ENCODE results near the gene C6orf163.
"Not testable (repeated sequence)": the region's sequence is repeated elsewhere in the genome, so short reads cannot be mapped to it uniquely, and the experiment has no call there.

C6orf163 gene

DNA sequence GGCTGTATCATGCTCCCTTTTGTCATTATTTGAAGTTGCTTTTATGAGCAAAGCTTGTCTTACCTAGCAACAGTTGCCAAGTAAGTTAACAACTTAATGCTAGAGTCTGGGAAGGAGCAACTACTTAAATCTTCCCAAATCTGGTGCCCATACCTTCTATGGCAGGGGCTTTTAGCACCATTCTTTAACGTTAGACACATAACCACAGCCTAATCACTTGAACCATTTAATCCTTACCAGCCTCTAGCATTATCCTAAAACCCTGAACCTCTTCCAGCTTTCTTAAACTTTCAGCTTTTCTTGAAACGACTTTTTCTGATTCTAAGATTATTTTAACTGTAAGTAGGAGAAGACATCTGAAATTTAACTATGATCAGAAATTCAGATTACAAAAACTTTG, at the start of gene C6orf163:
Gene C6orf163, plus strand, starts transcription at position 83 of the 400 bp plus-strand sequence. Its CDS starts 287 bp downstream, at position 370.
- DNase-seq (ENCODE audit: low read depth in 2 of 2): no peak

- DNase-seq (ENCODE audit: low read depth in 2 of 2): no peak
Measured at GRCh38 chr6:87297119-87297518, 47.5 kb upstream of the C6orf163 start.

DNA sequence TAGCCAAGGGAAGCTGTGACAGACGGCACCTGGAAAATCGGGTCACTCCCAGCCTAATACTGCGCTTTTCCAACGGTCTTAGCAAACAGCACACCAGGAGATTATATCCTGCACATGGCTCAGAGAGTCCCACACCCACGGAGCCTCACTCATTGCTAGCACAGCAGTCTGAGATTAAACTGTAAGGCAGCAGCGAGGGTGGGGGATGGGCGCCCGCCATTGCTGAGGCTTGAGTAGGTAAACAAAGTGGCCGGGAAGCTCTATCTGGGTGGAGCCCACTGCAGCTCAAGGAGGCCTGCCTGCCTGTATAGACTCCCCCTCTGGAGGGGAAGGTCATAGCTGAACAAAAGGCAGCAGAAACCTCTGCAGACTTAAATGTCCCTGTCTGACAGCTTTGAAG, 43.3 kb upstream of the C6orf163 start:
- DNase-seq (ENCODE audit: low read depth in 2 of 2): not testable (repeated sequence)

DNA sequence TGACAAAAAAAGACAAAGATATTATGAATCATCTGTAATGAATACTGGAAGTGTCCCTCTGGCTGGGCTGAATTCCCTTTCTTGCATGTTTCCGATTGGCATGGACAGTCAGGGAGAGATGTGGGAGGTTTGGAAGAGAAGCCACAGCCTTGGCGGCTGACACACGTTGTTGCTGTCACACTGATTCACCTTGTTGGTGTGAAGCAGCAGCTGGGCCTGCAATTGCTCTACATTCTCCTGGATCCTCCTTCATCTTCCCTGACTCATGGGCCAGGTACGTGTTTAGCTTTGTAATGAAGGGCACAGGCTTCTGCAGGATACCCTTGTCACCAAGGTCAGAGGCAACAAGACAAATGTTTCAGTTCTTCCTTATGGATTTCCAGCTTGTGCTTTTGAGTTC, 35.6 kb upstream of the C6orf163 start:
- DNase-seq (ENCODE audit: low read depth in 2 of 2): no peak

DNA sequence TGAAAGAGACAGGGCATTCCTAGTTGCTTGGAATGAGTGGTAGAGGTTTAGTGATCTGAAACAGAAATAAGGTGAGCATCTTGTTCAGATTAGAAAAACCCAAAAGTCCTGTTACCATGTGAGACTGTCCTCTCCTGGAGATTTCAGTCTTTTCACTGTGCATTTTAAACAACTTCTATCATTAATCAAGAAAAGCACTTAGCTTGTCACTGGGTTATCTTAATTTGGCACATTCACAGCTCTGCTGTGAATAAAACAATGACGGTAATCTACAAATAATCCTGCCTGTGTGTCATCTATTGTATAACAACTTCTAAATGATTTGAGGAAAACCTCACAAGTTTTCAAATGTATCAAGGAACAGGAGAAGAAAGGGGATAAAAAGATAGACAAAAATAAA, 31.8 kb upstream of the C6orf163 start:
- no peak for DNase-seq (ENCODE audit: low read depth in 2 of 2)

DNA sequence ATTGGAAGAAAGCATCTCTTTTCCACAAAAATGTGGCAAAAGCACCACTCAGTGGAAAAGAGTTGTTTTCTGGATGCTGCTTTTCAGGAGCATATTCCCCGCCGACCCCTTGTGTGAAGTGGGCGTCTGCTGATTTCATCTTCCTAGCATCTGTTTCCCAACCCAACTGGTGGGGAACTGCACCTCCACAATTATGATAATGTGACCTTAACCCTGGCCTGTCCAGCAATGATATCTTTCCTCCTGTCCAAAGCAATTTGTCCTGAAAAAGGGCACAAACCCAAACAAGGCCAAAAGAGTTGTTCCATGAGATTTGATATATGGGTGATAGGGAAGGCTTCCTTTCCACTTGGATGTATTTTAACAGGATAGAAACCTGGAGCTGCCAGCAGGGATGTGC, 29.5 kb upstream of the C6orf163 start:
- DNase-seq (ENCODE audit: low read depth in 2 of 2): no peak

- DNase-seq (ENCODE audit: low read depth in 2 of 2): no peak
Measured at GRCh38 chr6:87319271-87319987, 25.2 kb upstream of the C6orf163 start.

- DNase-seq (ENCODE audit: low read depth in 2 of 2): peak; percentile 64 to 69
Measured at GRCh38 chr6:87322304-87323212, 22.1 kb upstream of the C6orf163 start, which contains the start of gene SMIM8. Gene SMIM8, plus strand, starts transcription at chr6:87322588. Its CDS starts 14,444 bp downstream, at chr6:87337032.

DNA sequence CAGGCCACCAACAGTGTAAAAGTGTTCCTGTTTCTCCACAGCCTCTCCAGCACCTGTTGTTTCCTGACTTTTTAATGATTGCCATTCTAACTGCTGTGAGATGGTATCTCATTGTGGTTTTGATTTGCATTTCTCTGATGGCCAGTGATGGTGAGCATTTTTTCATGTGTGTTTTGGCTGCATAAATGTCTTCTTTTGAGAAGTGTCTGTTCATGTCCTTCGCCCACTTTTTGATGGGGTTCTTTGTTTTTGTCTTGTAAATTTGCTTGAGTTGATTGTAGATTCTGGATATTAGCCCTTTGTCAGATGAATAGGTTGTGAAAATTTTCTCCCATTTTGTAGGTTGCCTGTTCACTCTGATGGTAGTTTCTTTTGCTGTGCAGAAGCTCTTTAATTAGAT, 20.7 kb upstream of the C6orf163 start:
- DNase-seq (ENCODE audit: low read depth in 2 of 2): not testable (repeated sequence)

- DNase-seq (ENCODE audit: low read depth in 2 of 2): no peak
Measured at GRCh38 chr6:87330961-87331360, 13.7 kb upstream of the C6orf163 start.

GRCh38 chr6:87333033-87333432, 11.6 kb upstream of the C6orf163 start:
- DNase-seq (ENCODE audit: low read depth in 2 of 2): no peak

DNA sequence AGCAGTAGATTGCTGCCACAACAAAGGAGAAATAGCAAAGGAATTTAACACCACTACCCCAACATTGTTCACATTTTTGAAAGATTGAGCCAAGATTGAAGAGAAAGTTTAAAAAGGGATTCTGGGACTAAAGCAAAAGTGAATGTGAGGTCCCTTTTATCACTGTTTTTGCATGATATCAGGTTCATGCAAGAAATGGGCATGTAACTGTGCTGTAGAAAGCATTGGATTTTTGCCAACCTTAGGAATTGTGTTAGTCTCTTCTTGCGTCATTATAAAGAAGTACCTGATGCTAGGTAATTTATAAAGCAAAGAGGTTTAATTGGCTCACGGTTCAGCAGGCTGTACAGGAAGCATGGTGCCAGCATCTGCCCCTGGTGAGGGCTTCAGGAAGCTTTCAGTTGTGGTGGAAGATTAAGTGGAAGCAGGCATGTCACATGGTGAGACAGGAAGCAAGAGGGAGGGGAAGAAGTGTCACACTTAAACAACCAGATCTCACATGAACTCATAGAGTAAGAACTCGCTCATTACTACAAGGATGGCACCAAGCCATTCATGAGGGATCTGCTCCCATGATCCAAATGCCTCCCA, 10.9 kb upstream of the C6orf163 start:
- DNase-seq (ENCODE audit: low read depth in 2 of 2): no peak

DNA sequence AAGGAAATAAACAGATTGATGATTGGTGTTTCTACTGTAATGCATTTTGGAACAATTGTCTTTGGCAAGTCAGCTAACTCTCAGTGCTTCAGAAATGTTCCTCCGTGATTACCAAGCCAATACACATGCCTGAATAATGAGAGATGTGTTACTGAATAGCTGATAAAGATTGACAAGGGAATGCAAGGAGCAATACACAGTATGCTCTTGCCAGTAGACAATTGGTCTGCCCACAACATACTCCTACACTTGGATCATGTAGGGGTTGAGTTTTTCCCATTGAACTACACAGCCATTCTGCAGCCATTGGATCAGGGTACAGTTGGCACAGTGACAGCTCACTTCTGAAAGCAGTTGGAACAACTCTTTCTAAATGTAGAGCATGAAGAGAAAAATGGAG, 9.9 kb upstream of the C6orf163 start:
- no peak for DNase-seq (ENCODE audit: low read depth in 2 of 2)

DNA sequence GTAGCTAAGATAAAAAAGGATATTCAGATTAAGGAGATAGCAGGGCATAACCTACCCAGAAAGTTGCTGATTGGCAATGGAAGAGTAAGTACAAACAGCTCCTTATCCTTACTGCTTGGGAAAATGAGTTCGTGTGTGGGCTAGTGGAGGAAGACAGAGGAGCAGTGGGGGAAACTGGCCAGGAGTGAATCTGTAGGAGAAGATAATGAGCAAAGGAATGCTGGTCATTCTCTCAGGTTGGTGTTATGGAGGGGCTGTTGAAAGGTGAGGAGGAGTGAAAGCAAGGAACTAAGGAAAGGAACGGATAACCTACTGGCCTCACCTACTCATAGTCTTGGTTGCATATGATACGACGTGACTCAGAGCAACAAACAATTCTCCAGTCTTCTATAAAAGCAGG, 8.2 kb upstream of the C6orf163 start:
- no peak for DNase-seq (ENCODE audit: low read depth in 2 of 2)

DNA sequence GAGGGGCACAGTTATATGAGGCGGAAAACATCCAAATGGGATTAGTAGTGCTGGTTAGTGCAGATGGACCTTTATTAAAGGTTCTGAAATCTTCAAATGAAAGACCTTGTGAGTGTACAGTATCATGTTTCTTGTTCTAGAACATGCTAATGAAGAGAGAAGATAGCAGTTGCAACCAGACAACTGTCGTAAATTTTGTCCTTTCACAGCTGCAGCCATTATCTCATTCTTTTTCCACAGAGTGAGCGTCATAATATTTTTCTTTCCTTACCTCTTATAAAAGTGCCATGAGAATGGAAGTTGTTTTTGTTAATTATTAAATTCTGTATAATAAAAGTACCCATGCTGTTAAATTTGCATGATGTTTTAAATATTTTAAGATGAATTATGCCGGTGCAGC, 4.4 kb upstream of the C6orf163 start:
- no peak for DNase-seq (ENCODE audit: low read depth in 2 of 2)

GRCh38 chr6:87341158-87341557, 3.5 kb upstream of the C6orf163 start:
- no peak for DNase-seq (ENCODE audit: low read depth in 2 of 2)

DNA sequence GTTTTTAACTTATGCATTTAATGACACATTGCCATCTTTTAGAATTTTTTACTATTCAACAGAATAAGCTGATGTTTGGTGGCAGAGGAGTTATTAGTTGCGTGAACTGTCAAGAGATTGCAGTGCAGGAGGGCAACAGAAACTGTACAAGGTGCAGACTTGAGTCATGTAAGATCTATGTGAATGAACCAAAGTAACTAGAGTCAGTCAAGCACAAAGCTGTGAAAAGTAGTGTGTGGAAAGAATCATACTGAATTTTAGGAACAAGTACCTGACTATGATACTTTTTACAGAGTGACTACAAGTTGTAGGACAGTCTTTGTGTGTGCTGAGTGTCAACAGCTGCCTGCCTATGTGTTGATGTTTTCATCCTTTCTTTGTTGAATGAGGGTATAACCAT, 2.7 kb upstream of the C6orf163 start:
- DNase-seq (ENCODE audit: low read depth in 2 of 2): no peak

DNA sequence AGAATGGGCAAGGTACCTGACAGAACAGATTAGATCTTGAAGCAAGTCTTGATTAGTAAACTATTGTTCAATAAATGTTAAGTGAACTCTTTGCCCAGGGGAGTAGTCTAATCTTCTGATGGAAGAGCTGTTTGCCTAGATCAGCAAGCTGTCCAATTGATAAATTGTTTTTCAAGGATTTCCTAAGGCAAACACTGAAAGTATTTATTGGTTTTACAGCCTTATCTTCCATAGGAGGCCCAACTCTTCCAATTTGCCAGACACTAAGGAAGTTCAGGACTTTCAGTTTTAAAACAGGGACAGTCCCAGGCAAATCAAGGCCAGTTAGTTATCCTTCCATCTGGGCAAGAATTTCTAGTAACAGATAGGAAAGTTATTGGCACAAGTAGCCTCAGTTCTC, 1.8 kb upstream of the C6orf163 start:
- DNase-seq (ENCODE audit: low read depth in 2 of 2): no peak

DNA sequence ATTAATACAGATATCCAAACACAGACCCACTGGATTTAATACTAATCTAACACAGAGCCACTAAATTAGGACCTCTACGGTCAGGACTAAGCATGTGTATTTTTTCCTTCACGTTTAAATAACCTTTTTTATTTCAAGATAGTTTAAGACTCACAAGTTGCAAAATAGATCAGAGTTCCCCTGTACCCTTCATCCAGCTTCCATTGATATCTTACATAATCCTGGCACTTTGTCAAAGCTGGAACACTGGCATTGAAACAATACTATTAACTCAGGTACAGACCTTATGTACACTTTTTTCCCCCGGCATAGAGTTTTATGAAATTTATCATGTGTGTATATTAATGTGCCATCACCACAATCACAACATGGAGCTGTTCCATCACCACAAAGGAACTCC, 2.1 kb downstream of the C6orf163 start:
- no peak for DNase-seq (ENCODE audit: low read depth in 2 of 2)

DNA sequence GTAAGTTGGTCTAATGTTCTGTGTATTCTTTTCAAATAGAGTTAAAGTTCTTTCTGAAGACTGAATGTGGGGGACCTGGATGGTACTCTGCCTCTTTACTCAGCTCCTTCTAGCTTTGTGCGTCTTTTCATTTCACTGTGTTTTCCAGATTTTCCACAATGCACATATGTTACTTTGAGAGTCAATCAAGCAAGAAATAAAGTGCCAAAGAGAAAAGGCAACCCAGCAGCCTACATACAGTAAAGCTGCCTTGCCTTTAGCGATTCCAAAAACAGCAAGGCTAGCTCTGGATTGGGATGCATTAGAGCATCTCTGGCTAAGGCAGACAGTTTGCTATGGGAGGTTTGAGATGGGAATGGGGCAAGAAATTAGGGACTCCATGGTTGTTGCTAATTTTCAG, 5.3 kb downstream of the C6orf163 start:
- DNase-seq (ENCODE audit: low read depth in 2 of 2): no peak

GRCh38 chr6:87350516-87350915, 5.9 kb downstream of the C6orf163 start:
- no peak for DNase-seq (ENCODE audit: low read depth in 2 of 2)

- no peak for DNase-seq (ENCODE audit: low read depth in 2 of 2)
Measured at GRCh38 chr6:87351583-87351982, 7.0 kb downstream of the C6orf163 start.

- DNase-seq (ENCODE audit: low read depth in 2 of 2): no peak
Measured at GRCh38 chr6:87356181-87356580, 11.6 kb downstream of the C6orf163 start.

All from stimulated activated CD8-positive, alpha-beta memory T cell treated with anti-CD3 and anti-CD28 coated beads, Interleukin-15, amount 100 ng/mL, for 4 hours (primary cell).